A673 (cell line): Measurements from ENCODE around the gene CST9. TPM values are rescaled to one million over a fixed set of nuclear protein-coding genes. Genes with fewer than 3 reads are reported as not detected.

Experiments
- BruUV-seq: library from RNA; stranded (reverse); fragments of 400-500 nt; replicated peaks from 2 replicates; lab custom pipeline; 2021; lab: Mats Ljungman, UMichigan
- CTCF ChIA-PET: fragments of 300-600 bp; sonication (Branson Sonifier 250); formaldehyde crosslinking; loops from one replicate; lab custom pipeline; 2022; ENCODE audit warnings: antibody characterized with exemption; lab: Charles Lee
- POLR2A ChIA-PET: fragments of 300-600 bp; sonication (Branson Sonifier 250); formaldehyde crosslinking; loops from one replicate; lab custom pipeline; 2022; ENCODE audit warnings: antibody characterized with exemption; ENCODE audit not compliant: low non-redundant PET; lab: Charles Lee
- DNase-seq: peaks from one replicate; pipeline ENCODE4 v3.0.0-alpha.2; 2015; ENCODE audit warnings: low spot score
- H3K27ac ChIP-seq: fragments of 200-600 bp; sonication (generic); 2 replicates; pipeline ENCODE4 v1.5.1; 2016; ENCODE audit warnings: mixed run types, low read depth, mild to moderate bottlenecking, mixed read lengths, antibody characterized with exemption, low read length; ENCODE audit not compliant: poor library complexity, severe bottlenecking
- H3K27me3 ChIP-seq: fragments of 200-600 bp; sonication (generic); replicated peaks from 2 replicates; pipeline ENCODE4 v1.6.1; 2017; ENCODE audit warnings: mixed run types, low read depth, mild to moderate bottlenecking, mixed read lengths, antibody characterized with exemption, low read length; ENCODE audit not compliant: insufficient read depth, poor library complexity
- H3K36me3 ChIP-seq: fragments of 200-600 bp; sonication (generic); 2 replicates; pipeline ENCODE4 v1.6.1; 2016; ENCODE audit warnings: mixed run types, mild to moderate bottlenecking, mixed read lengths, antibody characterized with exemption, low read length; ENCODE audit not compliant: insufficient read depth, poor library complexity, severe bottlenecking
- H3K4me1 ChIP-seq: fragments of 200-600 bp; sonication (generic); 2 replicates; pipeline ENCODE4 v1.6.1; 2017; ENCODE audit warnings: mixed run types, mild to moderate bottlenecking, mixed read lengths, antibody characterized with exemption, low read length; ENCODE audit not compliant: insufficient read depth, poor library complexity, severe bottlenecking
- H3K4me3 ChIP-seq: fragments of 200-600 bp; sonication (generic); 2 replicates; pipeline ENCODE4 v1.5.1; 2016; ENCODE audit warnings: low read depth, mixed run types, mild to moderate bottlenecking, mixed read lengths, low read length; ENCODE audit not compliant: poor library complexity, severe bottlenecking
- H3K9me3 ChIP-seq: fragments of 200-600 bp; sonication (generic); 2 replicates; pipeline ENCODE4 v1.6.1; 2016; ENCODE audit warnings: mixed run types, low read depth, mild to moderate bottlenecking, mixed read lengths, antibody characterized with exemption, low read length; ENCODE audit not compliant: poor library complexity, severe bottlenecking
- CTCF ChIP-seq: fragments of 300-800, 200-600 bp; sonication (generic); conservative IDR thresholded peaks from 2 replicates; pipeline ENCODE4 v1.5.1; 2017; ENCODE audit warnings: low read depth, mild to moderate bottlenecking, antibody characterized with exemption, low read length, moderate library complexity, mixed read lengths
- EZH2 ChIP-seq: fragments of 200-600 bp; sonication (generic); IDR thresholded peaks from 2 replicates; pipeline ENCODE4 v1.6.1; 2017; ENCODE audit warnings: borderline replicate concordance, low read depth, mild to moderate bottlenecking, mixed read lengths, antibody characterized with exemption, low read length; ENCODE audit not compliant: poor library complexity, severe bottlenecking
- intact Hi-C: fragments of 100-400 bp; cut with micrococcal nuclease; formaldehyde crosslinking; loops from one replicate; pipeline ENCODE4 v1.10.0; 2022; ENCODE audit not compliant: unreplicated experiment
- total RNA-seq: library from RNA; stranded (reverse); gene quantifications from 2 replicates; pipeline ENCODE4 v1.2.3, GENCODE V29; 2021

The CST9 gene
- total RNA-seq, 1 experiment from 2014 or later: not detected

DNA sequence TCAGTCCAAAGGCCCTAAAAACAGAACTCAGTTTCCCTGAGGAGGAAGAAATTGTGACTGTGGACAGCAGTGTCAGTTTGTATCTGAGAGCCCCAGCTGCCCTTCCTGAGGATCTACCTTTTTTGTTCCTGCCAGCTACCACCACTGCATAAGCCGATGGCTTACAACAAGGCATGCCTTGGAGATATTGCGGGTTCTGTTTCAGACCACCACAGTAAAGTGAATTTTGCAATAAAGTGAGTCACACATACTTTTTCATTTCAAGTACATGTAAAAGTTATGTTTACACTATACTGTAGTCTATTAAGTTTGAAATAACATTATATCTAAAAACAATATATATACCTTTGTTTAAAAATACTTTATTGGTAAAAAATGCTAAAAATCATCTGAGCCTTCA, 41.6 kb upstream of the CST9 start:
- TF ChIP-seq EZH2 (no peak), CTCF (no peak)
- Histone ChIP-seq H3K9me3 (no peaks in the 10 kb centered on the region), H3K27me3 (no peaks in the 10 kb centered on the region), H3K27ac (no peak overlapping the region), H3K36me3 (no peaks in the 10 kb centered on the region), H3K4me3 (no peak overlapping the region), H3K4me1 (no peaks in the 10 kb centered on the region)
- CTCF ChIA-PET: no interaction called here
- no TSS peak for BruUV-seq
- DNase-seq: no peak
- intact Hi-C loops: no loop called here
- POLR2A ChIA-PET: no interaction called here

- no peaks in the 10 kb centered on the region for H3K36me3 ChIP-seq
- no peak overlapping the region for H3K27ac ChIP-seq
- H3K9me3 ChIP-seq: no peaks in the 10 kb centered on the region
- H3K27me3 ChIP-seq: no peaks in the 10 kb centered on the region
- TF ChIP-seq EZH2: no peak
- TF ChIP-seq CTCF: no peak
- CTCF ChIA-PET: no interaction called here
- intact Hi-C loops: no loop called here
- no peak overlapping the region for H3K4me3 ChIP-seq
- POLR2A ChIA-PET: no interaction called here
- no TSS peak for BruUV-seq
- no peaks in the 10 kb centered on the region for H3K4me1 ChIP-seq
- DNase-seq: no peak
Measured at GRCh38 chr20:23646106-23646873, 40.6 kb upstream of the CST9 start.

- H3K27ac ChIP-seq: no peak overlapping the region
- ChIA-PET POLR2A (no interaction called here), CTCF (no interaction called here)
- BruUV-seq: no TSS peak
- intact Hi-C loops: no loop called here
- H3K36me3 ChIP-seq: no peaks in the 10 kb centered on the region
- no peaks in the 10 kb centered on the region for H3K9me3 ChIP-seq
- no peaks in the 10 kb centered on the region for H3K4me1 ChIP-seq
- H3K4me3 ChIP-seq: no peak overlapping the region
- no peaks in the 10 kb centered on the region for H3K27me3 ChIP-seq
- DNase-seq: no peak
- TF ChIP-seq EZH2: no peak
- no peak for TF ChIP-seq CTCF
Measured at GRCh38 chr20:23645575-23645974, 39.9 kb upstream of the CST9 start.
